Fibroblast of skin of abdomen (primary cell): ENCODE results near the gene PARVA.

Experiments used
- DNase-seq: peaks from one replicate; pipeline ENCODE4 v3.0.0-alpha.2; 2013

Gene PARVA

DNA sequence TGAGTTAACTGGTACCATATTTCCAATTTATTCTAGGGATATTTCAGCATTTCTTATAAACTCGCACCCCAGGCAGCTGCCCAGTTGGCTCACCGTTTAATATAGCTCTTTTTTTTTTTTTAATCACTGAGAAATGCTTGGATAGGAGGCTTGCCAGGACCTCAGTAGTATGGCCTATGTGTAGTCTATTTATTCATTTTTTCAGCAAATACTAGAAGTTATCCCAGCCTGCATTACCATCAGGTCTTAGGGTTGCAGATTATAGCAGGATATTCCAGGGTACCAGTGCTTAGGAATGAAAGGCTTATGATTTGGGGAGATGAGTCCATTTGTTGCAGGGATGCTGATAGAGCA lies 26.6 kb downstream of the PARVA start:
- no peak for DNase-seq

DNA sequence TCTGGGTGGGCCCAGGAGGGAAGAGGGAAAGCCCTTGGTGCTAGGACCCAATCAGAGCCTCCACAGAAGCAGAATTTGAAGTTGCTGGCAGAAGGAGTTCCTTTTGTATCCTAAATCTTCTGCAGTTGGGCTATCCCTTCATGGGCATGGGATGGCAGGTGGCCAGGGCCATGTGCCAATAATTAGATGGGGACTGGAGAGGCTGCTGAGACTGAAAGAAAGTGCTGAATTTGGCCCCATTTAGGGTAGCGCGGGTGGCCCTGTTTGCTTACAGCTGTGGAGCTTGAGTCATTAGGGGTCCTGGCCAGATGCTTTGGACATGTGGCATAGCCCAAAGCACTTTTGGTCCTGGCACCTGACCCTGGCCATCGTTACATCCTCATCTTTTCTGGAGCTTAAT lies 27.1 kb downstream of the PARVA start:
- DNase-seq: no peak

DNA sequence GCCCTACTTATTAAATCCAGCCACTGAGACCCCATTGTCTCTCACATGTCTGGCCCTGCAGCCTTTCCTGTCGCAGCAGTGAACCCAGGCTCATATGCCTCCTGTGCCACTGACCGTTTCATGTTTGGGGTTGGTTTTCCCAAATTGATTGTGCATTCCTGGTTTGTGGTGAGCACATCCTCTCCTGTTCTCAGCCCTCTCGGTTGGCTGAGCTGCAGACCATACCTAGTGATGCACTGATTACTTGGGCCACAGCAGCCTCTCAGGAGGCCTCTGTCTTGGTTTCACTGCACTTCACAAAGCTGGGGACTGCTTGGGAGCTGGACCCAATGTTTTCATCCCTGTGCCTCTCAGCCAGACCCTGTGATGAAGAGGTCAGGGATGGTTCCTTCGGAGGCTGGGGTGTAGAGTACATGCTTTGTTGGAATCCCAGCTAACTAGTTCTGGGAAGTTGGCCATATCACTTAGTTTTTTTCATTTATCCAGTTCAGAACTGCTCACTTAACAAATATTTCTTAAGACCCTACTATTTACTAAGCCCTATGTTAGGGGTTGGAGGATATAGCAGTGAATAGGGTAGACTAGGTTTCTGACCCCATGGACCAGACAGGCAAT lies 30.9 kb downstream of the PARVA start:
- DNase-seq: no peak

DNA sequence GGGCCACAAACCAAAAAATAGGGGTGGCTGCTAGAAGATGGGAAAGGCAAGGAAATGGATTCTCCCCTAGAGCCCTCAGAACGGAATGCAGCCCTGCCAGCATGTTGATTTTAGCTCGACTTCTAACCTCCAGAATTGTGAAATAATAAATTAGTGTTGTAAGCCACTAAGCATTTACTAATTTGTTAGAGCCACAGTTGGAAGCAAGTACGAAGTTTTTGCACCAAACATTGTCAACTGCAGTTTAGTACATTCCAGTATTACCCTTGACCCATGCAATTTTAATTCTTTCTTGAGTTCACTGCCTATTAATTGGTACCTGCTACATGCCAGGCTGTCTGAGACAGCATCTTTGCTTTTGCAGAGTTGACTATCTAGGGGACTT lies 32.2 kb downstream of the PARVA start:
- no peak for DNase-seq

DNA sequence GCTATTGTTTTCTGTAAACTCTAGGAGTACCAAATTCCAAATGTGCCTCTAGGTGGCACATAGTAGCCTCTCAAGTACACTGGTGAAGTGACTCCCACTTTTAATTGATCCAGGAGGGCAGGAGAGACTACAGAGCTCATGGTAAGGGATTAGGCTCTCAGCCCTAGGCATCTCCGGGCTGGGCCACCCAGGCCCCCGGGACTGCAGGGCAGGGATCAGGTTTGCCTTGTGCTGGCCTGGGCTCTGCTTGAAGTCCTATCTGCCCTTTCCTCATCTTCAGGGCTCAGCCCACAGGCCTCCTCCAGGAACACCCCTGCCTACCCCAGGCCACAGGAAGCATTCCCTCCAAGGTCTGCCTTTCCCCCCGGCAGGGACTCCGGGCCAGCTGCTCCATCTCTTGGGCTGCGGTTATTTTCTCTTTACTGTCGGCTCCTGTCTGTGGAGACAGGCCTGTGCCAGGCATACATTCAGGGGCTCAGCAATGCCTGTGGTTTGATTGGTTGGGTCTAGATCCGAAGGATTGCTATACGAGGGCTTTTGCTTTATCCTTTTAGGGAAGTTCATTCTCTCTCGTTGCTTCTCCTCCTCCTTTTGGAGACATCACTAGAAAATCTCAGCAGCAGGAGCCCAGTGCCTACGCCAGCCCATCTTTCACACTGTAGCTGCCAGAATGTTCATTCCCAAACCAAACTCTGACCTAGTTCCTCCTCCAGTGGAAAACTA lies 32.8 kb downstream of the PARVA start:
- peak; percentile 93 for DNase-seq

DNA sequence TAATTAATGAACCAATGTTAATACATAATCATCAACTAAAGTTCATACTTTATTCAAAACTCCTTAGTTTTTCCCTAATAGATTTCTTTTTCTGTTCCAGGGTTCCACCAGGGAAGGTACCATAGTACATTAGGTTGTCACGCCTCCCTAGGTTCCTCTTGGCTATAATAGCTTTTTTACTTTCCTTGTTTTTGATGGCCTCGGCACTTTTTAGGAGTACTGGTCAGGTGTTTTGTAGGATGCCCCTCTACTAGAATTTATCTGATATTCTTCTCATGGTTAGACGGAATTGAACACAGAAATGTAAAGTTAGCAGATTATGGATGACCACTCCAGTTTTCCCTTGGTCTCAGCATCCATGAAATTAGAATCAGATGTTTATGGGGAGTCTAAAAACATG lies 34.0 kb downstream of the PARVA start:
- no peak for DNase-seq

DNA sequence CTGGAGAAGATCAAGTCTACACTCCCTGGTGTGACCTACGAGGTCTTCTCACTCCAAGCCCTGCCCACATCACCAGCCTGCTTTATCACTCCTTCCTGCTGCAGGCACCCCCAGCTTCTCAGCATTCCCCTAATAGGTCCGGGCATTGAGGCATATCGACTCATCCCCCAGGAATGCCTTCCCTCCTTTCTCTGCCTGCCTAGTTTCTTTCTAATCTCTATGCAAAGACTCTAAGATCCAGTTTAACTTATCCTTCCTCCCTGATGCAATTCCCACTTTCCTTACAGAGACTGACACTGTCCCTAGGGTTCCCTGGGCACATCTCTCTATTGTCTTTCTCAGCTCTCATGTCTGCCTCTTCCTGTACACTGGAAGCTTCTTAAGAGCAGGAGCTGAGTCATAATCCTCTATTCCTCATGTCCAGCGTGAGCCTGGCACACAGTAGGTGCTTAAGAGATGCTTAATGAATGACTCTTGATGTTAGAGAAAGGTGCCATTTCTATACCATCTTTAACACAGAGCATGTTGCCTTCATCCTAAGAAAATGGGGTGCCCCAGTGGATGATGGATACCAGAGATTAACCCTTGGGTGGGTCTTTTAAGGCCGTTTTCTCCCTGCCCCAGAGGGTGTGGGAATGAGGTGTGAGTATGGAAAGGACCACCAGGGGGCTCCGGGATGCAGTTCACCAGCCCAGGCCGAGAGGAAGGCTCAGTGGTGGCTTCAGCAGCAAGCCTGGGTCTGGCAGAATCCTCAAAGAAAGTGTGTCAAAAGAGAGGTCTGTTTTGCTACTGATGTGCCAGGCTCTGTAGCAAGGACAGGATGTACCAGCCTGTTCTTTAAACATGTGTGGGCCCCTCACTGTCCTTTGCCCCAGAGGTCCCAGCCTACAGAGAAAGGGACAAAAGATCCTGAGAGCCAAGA lies 34.7 kb downstream of the PARVA start:
- DNase-seq: peak; percentile 98

DNA sequence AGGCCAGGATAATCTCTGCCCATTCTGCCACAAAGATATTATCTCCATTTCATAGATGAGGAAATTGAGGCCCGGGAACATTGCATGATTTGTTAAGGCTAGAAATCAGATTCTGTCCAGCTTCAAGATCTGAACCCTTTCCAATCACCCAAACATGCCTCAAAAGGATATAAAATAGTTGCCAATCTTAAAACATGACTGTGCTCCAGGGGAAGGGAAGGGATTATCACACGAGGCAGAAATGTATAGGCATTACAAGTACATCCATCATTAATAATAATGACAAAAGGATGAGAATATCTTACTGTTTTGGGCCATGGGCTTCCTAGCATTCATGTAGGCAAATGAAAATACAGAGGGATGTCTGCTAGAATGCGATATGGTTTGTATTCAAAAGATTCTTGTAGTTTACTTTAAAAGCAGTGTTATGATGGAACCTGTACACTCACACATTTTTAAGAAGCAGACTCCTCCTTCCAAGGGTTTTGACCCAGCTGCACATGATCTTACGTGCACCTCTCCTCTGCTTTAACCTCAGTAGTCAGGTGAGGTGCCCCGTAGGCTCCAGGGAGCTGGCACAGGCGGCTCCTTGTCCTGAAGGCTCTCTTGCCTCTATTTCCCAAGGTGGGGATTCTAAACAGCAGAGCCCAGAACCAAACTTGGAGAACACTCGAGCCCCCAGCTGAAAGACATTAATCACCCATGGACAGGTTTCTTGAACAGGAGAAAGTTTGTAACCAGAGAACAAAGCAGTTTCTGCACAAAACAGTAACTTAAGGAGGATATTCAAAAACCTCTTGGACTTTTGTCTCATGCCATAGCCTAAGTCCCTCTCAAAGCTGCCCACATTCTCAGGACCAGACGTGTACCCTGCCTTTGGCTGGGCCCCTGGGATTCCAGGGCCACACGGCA lies 36.0 kb downstream of the PARVA start:
- DNase-seq: no peak

DNA sequence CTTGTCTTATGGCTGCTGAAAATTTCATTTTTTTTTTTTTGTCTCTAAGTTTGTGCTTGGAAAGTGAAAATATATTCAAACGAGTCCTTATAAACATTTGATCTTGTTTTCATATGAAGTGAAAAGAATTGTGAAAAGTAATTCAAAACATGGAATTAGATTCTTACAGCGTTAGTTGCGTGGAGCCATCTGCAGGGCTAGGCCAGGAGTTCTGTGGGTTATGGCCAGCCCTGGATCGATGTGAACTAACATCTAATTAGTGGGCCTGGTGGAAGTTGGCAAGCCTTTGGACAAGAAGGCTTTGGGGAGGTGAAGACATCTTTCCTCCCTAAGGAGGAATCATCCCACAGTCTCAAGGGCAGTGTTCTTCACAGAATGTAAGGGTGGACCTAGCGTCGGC lies 37.2 kb downstream of the PARVA start:
- no peak for DNase-seq

DNA sequence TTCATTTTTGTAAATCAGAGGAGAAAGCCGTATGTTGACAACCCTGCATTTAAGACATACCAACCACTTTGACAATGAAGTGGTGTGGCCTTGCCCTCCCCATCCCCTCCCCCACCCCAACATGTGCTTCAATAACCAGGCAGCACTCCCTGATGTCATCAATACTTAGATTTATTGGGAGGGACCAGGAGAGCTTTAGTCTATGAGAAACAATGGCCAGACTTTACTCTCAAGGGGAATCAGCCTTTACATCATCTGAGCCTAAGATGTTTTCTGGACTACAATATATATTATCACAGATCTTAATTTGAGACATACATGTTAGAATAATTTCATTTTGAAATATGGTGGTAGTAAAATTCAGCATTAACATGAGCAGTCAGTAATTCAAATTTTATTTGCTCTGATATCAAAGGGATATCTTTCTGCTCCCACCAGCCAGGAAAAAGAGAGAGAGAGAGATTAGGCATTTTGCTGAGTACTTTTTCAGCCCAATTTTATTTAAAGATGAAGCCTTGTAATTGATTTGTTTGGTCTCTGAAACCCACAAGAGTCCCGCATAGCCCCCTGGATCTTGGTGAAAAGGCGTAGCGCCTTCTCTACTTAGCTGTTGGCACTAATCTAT lies 38.1 kb downstream of the PARVA start:
- no peak for DNase-seq

DNA sequence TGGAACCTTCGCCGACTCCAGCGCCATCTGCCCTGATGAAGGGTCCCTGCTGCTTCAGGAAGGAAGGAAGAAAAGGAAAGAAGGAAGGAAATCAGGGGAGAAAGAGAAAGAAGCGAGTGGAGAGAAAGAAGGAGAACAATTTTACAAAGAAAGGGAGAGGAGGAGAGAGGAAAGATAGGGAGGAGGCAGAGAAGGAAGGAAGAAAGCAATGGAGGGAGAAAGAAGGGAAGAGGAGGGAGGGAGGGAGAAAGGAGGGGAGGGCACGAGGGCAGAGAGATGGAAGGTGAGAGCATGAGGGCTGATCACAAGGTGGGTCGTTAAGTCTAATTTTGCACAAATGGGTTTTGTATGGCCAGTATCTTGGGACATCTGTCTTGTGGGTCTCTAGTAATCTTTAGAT lies 39.2 kb downstream of the PARVA start:
- no peak for DNase-seq

DNA sequence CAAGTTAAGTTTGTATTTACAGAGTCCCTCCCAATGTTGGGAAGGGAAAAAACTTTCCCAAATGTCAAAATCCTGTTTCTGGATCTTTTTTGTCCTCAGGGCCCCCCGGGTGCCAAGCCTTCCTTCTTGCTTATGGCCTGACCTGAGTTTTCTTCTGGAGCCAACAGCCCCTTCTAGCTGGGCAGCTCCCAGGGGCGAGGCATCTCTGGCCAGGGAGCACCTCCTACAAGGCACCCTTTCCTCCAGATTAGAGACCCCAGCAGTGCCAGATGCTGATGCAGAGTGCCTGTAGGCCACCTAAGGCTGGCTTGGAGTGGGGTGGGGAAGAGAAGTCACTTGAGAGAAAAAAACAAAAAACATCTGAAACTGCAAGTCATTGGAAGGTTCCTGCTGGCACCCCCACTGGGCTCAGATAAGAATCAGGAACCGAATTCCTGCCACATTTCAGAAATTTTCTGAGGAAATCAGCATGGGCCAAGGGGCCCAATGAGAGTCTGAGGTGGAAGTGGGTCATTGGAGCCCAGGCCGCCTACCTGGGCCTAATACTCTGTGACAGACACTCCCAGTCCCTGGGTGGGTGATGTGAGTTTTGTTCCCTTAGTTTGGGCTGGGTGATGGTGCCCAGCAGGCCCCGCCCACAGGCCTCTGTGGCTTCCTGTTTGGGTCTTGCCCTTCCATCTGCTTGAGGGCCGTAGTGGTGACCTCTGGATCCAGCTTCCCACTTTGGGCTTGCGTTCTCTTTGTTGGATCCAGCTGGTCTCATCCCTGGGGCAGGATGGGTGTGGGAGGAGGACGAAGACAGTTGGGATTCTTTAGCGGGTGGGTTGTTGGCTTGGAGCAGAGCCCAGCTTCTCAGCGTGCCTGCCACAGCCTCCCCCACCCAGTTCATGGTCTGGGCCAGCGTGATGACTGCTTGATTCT lies 40.6 kb downstream of the PARVA start:
- DNase-seq: peak; percentile 80

DNA sequence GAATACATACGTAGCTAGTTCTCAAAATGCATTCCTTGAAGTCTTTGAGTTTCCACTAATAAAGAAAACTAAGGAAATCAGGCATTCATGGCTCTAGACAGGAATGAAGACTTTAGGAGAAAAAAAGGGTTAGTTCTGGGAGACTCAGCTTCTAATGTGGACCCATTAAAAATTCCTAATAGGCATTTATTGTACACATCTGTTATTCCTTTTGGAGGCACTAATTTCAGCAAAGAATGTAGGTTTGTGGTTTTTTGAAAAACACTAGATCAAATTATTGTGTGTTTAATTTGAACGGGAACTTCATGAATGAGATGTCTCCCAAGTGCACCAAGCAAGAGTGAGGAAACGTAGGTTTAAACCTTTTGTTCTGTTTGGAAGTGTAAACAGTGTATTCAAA lies 42.7 kb downstream of the PARVA start:
- DNase-seq: peak; percentile 74

DNA sequence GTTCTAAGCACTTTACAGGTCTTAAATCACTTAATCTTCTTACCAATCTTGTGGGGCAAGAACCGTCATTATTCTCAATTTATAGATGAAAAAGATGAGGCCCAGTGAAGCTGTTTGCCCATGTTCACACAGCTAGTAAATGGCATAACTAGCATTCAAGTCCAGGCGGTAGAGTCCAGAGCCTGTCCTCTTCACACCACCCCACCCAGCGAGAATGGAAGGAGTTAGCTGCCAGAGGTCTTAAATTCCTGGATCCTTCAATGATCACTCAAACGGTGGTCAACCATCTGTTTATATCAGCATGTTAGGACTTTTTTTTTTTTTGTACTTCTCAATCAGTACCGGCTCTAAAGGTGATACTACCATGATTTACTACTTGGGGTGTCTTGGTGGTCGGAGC lies 43.3 kb downstream of the PARVA start:
- DNase-seq: no peak

DNA sequence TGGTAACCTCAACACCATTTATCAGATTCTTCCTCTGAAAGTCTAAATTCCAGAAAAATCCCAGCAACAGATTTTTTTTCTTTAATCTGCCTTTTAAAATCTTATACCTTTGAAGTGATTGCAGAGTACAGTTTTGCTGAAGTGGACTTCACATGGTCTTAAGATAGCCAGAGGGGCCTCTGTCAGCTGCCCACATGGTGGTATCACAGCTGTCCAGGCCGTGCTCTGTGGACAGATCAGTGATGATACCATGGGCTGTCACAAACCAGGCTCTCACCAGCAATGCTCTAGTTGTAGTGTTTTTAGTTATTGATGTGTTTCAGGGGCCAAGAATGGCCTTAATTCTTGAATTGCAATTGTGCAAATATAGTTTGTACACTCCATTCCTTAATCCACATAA lies 44.0 kb downstream of the PARVA start:
- no peak for DNase-seq

DNA sequence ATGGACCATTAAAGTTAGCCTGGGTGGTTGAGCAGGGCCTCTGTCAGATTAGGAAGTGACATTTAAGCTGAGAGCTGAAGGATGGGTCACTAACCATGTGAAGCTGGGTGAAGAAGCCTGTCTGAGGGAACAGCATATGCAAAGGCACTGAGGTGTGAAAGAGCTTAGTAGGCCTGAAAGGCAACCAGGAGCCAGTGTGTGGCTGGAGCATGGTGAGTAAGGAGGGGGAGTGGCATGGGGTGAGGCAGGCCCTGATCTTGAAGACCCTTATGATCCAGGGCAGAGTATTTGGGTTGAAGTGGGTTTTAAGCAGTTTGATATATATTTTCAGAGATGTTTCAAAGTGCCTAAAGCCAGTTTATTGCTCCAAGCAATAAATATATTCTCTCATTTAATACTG lies 48.8 kb downstream of the PARVA start:
- no peak for DNase-seq

DNA sequence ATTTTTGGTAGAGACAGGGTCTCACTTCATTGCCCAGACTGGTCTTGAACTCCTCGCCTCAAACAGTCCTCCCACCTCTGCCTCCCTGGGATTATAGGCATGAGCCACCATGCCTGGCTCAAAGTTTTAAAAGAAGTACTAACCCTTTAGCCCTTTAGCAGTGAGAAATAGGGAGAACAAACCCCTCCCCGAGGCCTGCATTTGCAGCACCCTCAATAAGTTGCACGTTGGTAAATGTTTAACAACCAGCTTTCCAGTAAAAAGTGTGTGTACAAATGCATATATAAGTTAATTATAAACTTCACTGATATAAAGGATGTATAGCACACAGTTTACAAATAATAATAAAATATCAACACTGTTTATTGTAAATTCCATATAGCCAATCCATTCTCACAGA lies 51.8 kb downstream of the PARVA start:
- DNase-seq: no peak

DNA sequence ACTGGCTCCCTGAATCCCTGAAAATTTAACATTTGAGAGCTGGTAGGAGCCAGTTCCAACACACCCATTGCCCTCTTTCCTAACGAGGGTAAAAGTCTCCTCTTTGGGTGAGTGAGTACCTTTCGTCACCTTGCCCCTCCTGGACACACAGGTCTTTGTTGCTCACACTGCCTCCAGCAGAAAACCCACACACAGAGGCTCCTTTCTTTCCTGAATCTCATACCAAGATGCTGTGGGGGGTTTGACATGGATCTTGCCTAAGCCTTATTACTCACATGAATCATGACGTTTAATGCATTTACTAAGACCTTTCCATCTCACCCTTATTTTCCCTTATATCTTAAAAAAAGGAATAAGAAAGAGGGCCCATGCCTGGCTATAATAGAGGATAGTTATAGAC lies 53.0 kb downstream of the PARVA start:
- peak; percentile 77 for DNase-seq

DNA sequence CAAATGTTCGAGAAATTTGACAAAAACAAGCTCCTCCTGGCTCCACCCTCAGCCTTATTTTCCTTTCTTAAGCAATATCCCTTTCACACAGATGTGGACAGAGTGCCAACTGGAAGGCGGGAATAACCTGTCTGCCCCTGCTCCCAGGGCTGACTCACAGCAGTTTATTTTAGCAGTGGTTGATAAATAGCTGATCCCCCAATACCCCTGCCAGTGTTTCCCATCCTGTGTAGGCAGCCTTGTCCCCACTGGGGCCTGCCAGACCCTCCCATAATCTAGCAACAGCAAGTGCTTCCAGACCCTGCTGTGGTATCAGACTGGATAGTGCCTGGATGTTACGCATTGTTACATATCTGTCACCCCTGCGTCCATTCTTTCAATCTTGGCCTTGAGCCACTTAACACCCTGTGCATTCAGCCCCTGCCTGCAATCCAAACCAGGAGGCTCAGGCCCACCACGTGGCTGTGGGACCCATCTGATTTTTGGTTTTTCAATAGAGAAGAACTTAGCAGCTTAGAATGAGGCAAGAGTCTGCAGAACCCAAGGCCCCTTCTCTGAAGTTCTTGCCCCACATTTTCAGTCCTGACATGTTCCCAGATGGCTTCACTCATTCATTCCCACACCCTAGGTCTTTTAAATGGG lies 53.7 kb downstream of the PARVA start:
- DNase-seq: peak; percentile 81

DNA sequence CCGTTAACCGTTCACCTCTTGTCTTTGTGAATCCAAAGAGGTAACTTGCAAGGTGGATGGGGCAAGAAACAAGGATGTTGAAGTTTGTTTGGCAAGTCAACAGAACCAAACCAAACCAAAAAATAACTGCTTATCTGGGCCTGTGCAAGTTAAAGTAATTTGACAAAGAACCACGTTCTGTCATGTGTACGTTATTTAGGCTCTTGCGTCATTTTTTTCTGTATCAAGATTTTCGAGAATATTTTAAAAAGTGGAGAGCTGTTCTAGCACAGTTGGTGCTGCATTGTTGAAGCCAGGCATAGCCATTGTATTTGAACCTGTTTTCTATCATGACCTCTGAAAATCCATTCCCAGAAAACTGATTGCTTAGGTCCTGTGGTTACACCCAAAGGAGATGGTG lies 55.1 kb downstream of the PARVA start:
- no peak for DNase-seq

DNA sequence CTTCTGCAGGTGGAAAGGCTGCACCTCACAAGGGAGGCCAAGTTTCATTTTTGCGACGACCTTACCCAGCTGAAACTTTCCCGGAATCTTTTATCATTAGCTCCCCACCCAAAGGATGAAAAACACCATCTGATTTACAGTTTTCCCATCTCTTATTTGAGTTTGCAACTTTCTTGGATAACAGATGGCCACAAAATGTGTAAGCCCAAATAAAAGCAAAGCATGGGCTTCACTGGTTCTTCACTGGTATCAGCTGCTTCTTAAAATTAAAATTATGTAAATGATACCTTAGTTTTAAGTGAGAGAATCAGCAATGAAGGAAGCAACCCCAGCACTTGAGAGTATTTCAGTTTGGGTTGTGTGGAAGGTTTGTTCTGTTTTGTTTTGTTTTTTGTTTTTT lies 55.8 kb downstream of the PARVA start:
- DNase-seq: no peak
